Hepatocyte (in vitro differentiated cells): ENCODE results near the gene HDAC11.

Experiments used
- CTCF ChIP-seq: fragments of 200-600 bp; sonication (generic); IDR thresholded peaks from 2 replicates; pipeline ENCODE4 v1.5.1; 2016; ENCODE audit warnings: antibody characterized with exemption, mild to moderate bottlenecking; ENCODE audit not compliant: poor library complexity
- EZH2 ChIP-seq: fragments of 200-600 bp; sonication (generic); IDR thresholded peaks from 2 replicates; pipeline ENCODE4 v1.6.1; 2016; ENCODE audit warnings: antibody characterized with exemption, mild to moderate bottlenecking, borderline replicate concordance
- EZH2phosphoT487 ChIP-seq: fragments of 200-600 bp; sonication (generic); IDR thresholded peaks from one replicate; pipeline ENCODE4 v1.6.1; 2018; ENCODE audit warnings: antibody characterized with exemption, mild to moderate bottlenecking, low read depth, moderate library complexity; ENCODE audit not compliant: unreplicated experiment, severe bottlenecking

DNA sequence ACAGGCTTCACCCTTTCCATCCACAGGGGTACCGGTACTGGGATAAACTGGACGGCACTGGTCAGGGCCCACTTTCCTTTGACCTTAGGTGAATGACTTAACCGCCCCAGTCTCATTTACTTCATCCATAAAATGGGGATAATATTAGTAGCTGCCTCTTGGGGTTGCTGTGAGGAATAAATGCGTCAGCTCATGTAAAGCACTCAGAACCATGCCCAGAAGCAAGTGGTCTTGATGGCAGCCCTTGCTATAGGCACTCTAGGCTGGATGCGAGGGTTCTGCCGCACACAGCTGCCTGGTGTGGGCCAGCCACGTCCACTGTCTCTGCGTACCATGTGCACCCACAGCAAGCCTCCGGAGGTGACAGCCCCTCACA, 36.6 kb downstream of the HDAC11 start:
- no peak for TF ChIP-seq CTCF
- no peak for TF ChIP-seq EZH2
- no peak for TF ChIP-seq EZH2phosphoT487
